ENCODE data around the gene ITPR1. TPM values are rescaled to one million over a fixed set of nuclear protein-coding genes. Genes with fewer than 3 reads are reported as not detected.

ITPR1 gene
- total RNA-seq, 1 donor from 2014 or later, result 143 TPM

DNA sequence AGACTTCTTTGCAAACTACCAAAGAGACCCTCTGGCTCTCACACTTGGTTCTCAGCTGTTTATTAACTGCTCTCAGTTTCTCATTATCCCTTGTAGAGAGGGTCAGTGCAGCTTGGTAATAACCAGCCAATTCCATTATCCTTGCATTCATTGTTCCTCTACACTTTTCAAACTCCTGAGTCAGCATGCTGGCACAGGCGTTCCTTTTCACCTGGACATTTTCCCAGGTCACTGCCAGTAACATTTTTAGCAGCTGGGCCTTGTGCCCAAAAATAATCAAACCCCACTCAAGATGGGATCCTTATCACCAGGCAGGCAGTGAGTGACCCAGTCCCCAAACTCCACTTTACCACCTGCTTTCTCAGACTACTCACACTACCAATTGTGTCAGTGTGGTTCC lies 21.2 kb upstream of the ITPR1 start:
- intact Hi-C loops (cut with micrococcal nuclease), result no loop called here
- DNase-seq, result no peak
- TF ChIP-seq, protein P1, sequence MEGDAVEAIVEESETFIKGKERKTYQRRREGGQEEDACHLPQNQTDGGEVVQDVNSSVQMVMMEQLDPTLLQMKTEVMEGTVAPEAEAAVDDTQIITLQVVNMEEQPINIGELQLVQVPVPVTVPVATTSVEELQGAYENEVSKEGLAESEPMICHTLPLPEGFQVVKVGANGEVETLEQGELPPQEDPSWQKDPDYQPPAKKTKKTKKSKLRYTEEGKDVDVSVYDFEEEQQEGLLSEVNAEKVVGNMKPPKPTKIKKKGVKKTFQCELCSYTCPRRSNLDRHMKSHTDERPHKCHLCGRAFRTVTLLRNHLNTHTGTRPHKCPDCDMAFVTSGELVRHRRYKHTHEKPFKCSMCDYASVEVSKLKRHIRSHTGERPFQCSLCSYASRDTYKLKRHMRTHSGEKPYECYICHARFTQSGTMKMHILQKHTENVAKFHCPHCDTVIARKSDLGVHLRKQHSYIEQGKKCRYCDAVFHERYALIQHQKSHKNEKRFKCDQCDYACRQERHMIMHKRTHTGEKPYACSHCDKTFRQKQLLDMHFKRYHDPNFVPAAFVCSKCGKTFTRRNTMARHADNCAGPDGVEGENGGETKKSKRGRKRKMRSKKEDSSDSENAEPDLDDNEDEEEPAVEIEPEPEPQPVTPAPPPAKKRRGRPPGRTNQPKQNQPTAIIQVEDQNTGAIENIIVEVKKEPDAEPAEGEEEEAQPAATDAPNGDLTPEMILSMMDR (IDR thresholded peaks at IDR 0.05), result no peak
- ATAC-seq (ENCODE audit: low read depth), result no peak
- Mint-ChIP-seq H3K36me3 (ENCODE audit: low read depth) (no peaks in the 10 kb centered on the region), H3K27ac (no peak overlapping the region), H3K4me1 (peaks cover 18% of the 10 kb centered on the region), H3K9me3 (no peaks in the 10 kb centered on the region), H3K4me3 (no peak overlapping the region), H3K27me3 (no peaks in the 10 kb centered on the region)
- POLR2A ChIA-PET, result interaction anchor here (1.7 kb wide), 1 partner anchor 21 kb away, joined by 7 read pairs; the partner anchor contains the start of gene ITPR1
- CTCF ChIA-PET, result no interaction called here

DNA sequence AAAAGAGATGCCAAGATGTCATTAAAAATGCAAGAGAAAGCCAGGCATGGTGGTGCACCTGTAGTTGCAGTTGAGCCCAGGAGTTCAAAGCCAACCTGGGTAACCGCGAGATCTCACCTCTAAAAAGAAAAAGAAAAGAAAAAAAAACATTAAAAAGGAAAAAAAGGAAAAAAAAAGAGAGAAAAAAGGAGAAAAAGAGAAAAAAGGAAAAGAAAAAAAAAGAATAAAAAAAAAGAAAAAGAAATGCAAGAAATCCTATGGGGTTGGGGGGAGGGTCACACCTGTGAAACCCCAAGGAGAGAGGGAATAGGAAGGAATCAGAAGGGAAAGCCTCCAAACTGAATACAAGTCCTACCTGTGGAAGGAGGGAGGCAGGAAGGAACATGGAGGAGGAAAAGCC lies 20.8 kb upstream of the ITPR1 start:
- H3K9me3 Mint-ChIP-seq, result no peaks in the 10 kb centered on the region
- H3K36me3 Mint-ChIP-seq (ENCODE audit: low read depth), result no peaks in the 10 kb centered on the region
- no peak for ATAC-seq (ENCODE audit: low read depth)
- no peak overlapping the region for H3K27ac Mint-ChIP-seq
- H3K4me3 Mint-ChIP-seq, result no peak overlapping the region
- TF ChIP-seq, protein P1 (IDR thresholded peaks at IDR 0.05), result no peak
- POLR2A ChIA-PET, result no interaction called here
- H3K4me1 Mint-ChIP-seq, result peaks cover 15% of the 10 kb centered on the region
- DNase-seq, result no peak
- no peaks in the 10 kb centered on the region for H3K27me3 Mint-ChIP-seq
- CTCF ChIA-PET, result no interaction called here
- intact Hi-C loops (cut with micrococcal nuclease), result no loop called here

GRCh38 chr3:4472766-4473165 lies 20.4 kb upstream of the ITPR1 start:
- Mint-ChIP-seq H3K36me3 (ENCODE audit: low read depth) (no peaks in the 10 kb centered on the region), H3K4me3 (no peak overlapping the region), H3K27me3 (no peaks in the 10 kb centered on the region), H3K4me1 (peaks cover 14% of the 10 kb centered on the region), H3K9me3 (no peaks in the 10 kb centered on the region), H3K27ac (no peak overlapping the region)
- POLR2A ChIA-PET, result interaction anchor here (4.1 kb wide), 1 partner anchor 21 kb away, joined by 38 read pairs; the partner anchor contains the start of gene ITPR1
- DNase-seq (no peak), ATAC-seq (ENCODE audit: low read depth) (no peak)
- intact Hi-C loops (cut with micrococcal nuclease), result loop anchor here (1.0 kb wide), 1 partner anchor 21 kb away; the partner anchor contains the start of gene ITPR1
- TF ChIP-seq, protein P1 (IDR thresholded peaks at IDR 0.05), result no peak
- CTCF ChIA-PET, result no interaction called here

DNA sequence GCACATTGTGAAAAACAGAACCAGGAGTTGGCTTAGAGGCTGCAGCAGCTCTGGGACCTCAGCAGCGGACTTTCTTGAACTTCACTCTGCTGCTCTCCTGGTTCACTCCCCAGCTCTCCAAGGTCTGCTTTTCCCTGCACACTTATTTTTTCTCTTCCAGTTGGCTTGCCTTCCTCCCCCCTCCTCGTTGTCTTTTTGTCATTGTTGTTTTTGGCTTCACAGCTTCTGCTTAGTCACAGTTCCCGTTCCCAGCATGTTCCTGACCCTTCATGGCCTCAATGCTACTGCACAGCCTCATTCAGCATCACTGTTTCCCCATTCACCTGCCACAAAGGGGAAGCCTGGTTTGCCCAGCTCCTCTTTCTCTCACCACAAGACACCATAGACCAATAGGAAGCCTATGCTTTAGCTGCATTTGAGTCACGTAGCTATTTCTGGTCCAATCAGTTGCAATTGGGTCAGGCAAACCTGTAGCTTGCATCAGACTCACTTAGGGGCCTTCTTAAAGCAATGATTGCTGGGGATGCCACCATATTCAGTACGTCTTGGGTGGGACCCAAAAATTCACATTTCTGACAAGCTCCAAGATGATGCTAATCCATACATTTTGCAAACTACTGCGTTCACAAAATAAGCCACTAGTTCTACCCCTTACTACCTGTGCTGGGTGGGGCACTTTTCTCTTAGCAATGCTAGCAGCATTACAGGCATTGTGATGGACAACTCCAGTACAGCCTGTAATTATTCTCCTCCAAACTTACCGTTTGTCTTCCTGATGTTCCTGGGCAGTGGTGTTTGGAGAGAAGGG lies 18.3 kb upstream of the ITPR1 start:
- Mint-ChIP-seq H3K36me3 (ENCODE audit: low read depth) (no peaks in the 10 kb centered on the region), H3K9me3 (no peaks in the 10 kb centered on the region), H3K27ac (peak overlapping the region; percentile 46), H3K4me1 (peaks cover 14% of the 10 kb centered on the region), H3K27me3 (no peaks in the 10 kb centered on the region), H3K4me3 (peak overlapping the region; percentile 29)
- DNase-seq, result no peak
- TF ChIP-seq, protein P1 (IDR thresholded peaks at IDR 0.05), result no peak
- ChIA-PET POLR2A (interaction anchor here (0.5 to 4.1 kb wide), 7 partner anchors 8 to 110 kb away, joined by 3 to 38 read pairs (median 3); partner anchors contain the start of genes ITPR1 and SUMF1), CTCF (no interaction called here)
- ATAC-seq (ENCODE audit: low read depth), result peak; percentile 81
- intact Hi-C loops (cut with micrococcal nuclease), result no loop called here

- TF ChIP-seq, protein P1 (IDR thresholded peaks at IDR 0.05), result no peak
- no peak overlapping the region for H3K27ac Mint-ChIP-seq
- no peak overlapping the region for H3K4me3 Mint-ChIP-seq
- no peak for DNase-seq
- no peaks in the 10 kb centered on the region for H3K36me3 Mint-ChIP-seq (ENCODE audit: low read depth)
- ChIA-PET POLR2A (interaction anchor here (0.7 to 4.1 kb wide), 3 partner anchors 8 to 33 kb away, joined by 3 to 38 read pairs (median 12); partner anchors contain the start of genes ITPR1 and SUMF1), CTCF (no interaction called here)
- intact Hi-C loops (cut with micrococcal nuclease), result no loop called here
- H3K9me3 Mint-ChIP-seq, result no peaks in the 10 kb centered on the region
- no peaks in the 10 kb centered on the region for H3K27me3 Mint-ChIP-seq
- H3K4me1 Mint-ChIP-seq, result peaks cover 14% of the 10 kb centered on the region
- no peak for ATAC-seq (ENCODE audit: low read depth)
These were observed 17.3 kb upstream of the ITPR1 start for GRCh38 chr3:4475804-4476203.

Data from activated B cell treated with CpG ODN at 0.5 μM for 24 hours (primary cell).